Gastroesophageal sphincter (tissue), 4 donors: ENCODE data around the gene TSACC. TPM values are rescaled to one million over a fixed set of nuclear protein-coding genes. Genes with fewer than 3 reads are reported as not detected.
"Not testable (repeated sequence)": the region's sequence is repeated elsewhere in the genome, so short reads cannot be mapped to it uniquely, and the experiment has no call there.

ENCODE experiments used
- ATAC-seq: fragments of 150-250 bp; one replicate; pipeline ENCODE4 v1.9.1; 2016; ENCODE audit warnings: mild to moderate bottlenecking, moderate library complexity
- H3K27ac ChIP-seq, 4 donors: fragments of 200-600 bp; sonication (generic) in 3 of 4; 1 replicate in 3 of 4; 2 replicates in 1 of 4; pipeline ENCODE4 v1.5.1; 2016 to 2019
- H3K27me3 ChIP-seq: fragments of 200-600 bp; sonication (generic); one replicate; pipeline ENCODE4 v1.5.1; 2019
- H3K36me3 ChIP-seq, 2 donors: fragments of 200-600 bp; sonication (generic); one replicate each; pipeline ENCODE4 v1.5.1; 2019; ENCODE audit warnings: control low read depth in 1 of 2
- H3K4me1 ChIP-seq, 3 donors: fragments of 200-600 bp; sonication (generic); 1 replicate in 2 of 3; 2 replicates in 1 of 3; pipeline ENCODE4 v1.5.1; 2016 to 2019; ENCODE audit warnings: control low read depth in 2 of 3
- H3K4me3 ChIP-seq, 2 donors: fragments of 200-600 bp; sonication (generic); one replicate each; pipeline ENCODE4 v1.5.1; 2019; ENCODE audit warnings: mild to moderate bottlenecking in 1 of 2, moderate library complexity in 1 of 2
- H3K9me3 ChIP-seq, 3 donors: fragments of 200-600 bp; sonication (generic); one replicate each; pipeline ENCODE4 v1.5.1; 2017 to 2019; ENCODE audit warnings: control low read depth in 2 of 3
- EP300 ChIP-seq: sonication (generic); formaldehyde crosslinking; IDR thresholded peaks from one replicate; pipeline ENCODE4 v1.6.1; 2017; ENCODE audit warnings: antibody characterized with exemption, mild to moderate bottlenecking
- POLR2A ChIP-seq, 2 donors: fragments of 450-650 bp; IDR thresholded peaks; one replicate each; pipeline ENCODE4 v1.6.1; 2017; ENCODE audit warnings: antibody characterized with exemption in 2 of 2, mild to moderate bottlenecking in 2 of 2, moderate library complexity in 1 of 2
- POLR2AphosphoS5 ChIP-seq: sonication (generic); formaldehyde crosslinking; IDR thresholded peaks from one replicate; pipeline ENCODE4 v1.6.1; 2017; ENCODE audit warnings: antibody characterized with exemption
- WGBS, 2 donors: methylation state at CpG; one replicate each; pipeline ENCODE4 v1.1.5; 2018; ENCODE audit warnings: low coverage in 1 of 2; 5-methylcytosine and 5-hydroxymethylcytosine counted together
- total RNA-seq, 4 donors: library from RNA; depleted of rRNA; stranded (reverse); fragments of >200 nt; gene quantifications; one replicate each; pipeline ENCODE4 v1.1.0, GENCODE V29; 2016
- TF ChIP-seq, protein P1 (sequence below), 4 experiments: fragments of 200-600 bp in 2 of 4; fragments of 450-650 bp in 2 of 4; sonication (generic) in 1 of 4; IDR thresholded peaks; one replicate each; pipeline ENCODE4 v1.5.1; 2017 to 2019; ENCODE audit warnings: antibody characterized with exemption in 4 of 4, mild to moderate bottlenecking in 2 of 4, moderate library complexity in 2 of 4

Gene TSACC
- total RNA-seq, 4 donors from 2014 or later = not detected

- TF ChIP-seq, protein P1, sequence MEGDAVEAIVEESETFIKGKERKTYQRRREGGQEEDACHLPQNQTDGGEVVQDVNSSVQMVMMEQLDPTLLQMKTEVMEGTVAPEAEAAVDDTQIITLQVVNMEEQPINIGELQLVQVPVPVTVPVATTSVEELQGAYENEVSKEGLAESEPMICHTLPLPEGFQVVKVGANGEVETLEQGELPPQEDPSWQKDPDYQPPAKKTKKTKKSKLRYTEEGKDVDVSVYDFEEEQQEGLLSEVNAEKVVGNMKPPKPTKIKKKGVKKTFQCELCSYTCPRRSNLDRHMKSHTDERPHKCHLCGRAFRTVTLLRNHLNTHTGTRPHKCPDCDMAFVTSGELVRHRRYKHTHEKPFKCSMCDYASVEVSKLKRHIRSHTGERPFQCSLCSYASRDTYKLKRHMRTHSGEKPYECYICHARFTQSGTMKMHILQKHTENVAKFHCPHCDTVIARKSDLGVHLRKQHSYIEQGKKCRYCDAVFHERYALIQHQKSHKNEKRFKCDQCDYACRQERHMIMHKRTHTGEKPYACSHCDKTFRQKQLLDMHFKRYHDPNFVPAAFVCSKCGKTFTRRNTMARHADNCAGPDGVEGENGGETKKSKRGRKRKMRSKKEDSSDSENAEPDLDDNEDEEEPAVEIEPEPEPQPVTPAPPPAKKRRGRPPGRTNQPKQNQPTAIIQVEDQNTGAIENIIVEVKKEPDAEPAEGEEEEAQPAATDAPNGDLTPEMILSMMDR (IDR thresholded peaks at IDR 0.05) = no peak
- TF ChIP-seq POLR2AphosphoS5 (no peak), POLR2A (IDR thresholded peaks at IDR 0.05) (no peak), EP300 (no peak)
- Histone ChIP-seq H3K27ac (no peak overlapping the region), H3K27me3 (peaks cover 9% of the 10 kb centered on the region), H3K4me3 (no peak overlapping the region), H3K36me3 (no peaks in the 10 kb centered on the region), H3K4me1 (no peaks in the 10 kb centered on the region), H3K9me3 (no peaks in the 10 kb centered on the region)
- 66% methylated on average over 3 of the region's 3 CpGs; no CpG with 5 or more reads in 1 of the 2 donors for WGBS, 2 donors
- ATAC-seq = no peak
Measured at GRCh38 chr1:156344409-156344808, 6.1 kb downstream of the TSACC start.

GRCh38 chr1:156346035-156346434 lies 7.7 kb downstream of the TSACC start:
- H3K27me3 ChIP-seq, H3K27ac ChIP-seq, H3K9me3 ChIP-seq, ATAC-seq, H3K4me1 ChIP-seq, H3K36me3 ChIP-seq, H3K4me3 ChIP-seq: not testable (repeated sequence)
- 83% methylated on average over 2 of the region's 2 CpGs; no CpG with 5 or more reads in 1 of the 2 donors for WGBS, 2 donors

DNA sequence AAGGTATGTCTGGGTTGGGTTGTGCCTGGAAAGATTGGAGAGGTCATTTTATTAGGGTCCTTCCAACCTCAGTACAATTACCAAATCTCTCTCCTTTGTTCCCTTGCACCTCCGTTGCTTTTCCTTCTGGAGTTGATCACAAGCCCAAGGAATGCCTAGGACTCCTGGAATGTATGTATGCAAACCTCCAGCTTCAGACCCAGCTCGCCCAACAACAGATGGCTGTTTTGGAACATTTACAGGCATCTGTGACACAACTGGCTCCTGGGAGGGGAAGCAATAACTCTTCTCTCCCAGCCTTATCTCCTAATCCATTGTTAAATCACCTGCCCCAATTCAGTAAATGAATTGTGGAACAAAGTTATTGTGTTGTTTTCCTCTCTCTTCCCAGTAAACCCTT lies 8.3 kb downstream of the TSACC start:
- peaks cover 9% of the 10 kb centered on the region for H3K27me3 ChIP-seq
- no peaks in the 10 kb centered on the region for H3K36me3 ChIP-seq
- no peak for ATAC-seq
- H3K4me1 ChIP-seq = no peaks in the 10 kb centered on the region
- H3K9me3 ChIP-seq = no peaks in the 10 kb centered on the region
- H3K27ac ChIP-seq = no peak overlapping the region
- H3K4me3 ChIP-seq = no peak overlapping the region
- no peak for TF ChIP-seq POLR2A (IDR thresholded peaks at IDR 0.05)
- TF ChIP-seq POLR2AphosphoS5 = no peak
- TF ChIP-seq EP300 = no peak
- TF ChIP-seq, protein P1 (IDR thresholded peaks at IDR 0.05) = no peak
- WGBS, 2 donors = 48 to 63% methylated on average over 1 to 2 of the region's 2 CpGs

- no peak overlapping the region for H3K4me3 ChIP-seq
- peaks cover 9% of the 10 kb centered on the region for H3K27me3 ChIP-seq
- no peak overlapping the region for H3K27ac ChIP-seq
- H3K4me1 ChIP-seq = no peaks in the 10 kb centered on the region
- H3K9me3 ChIP-seq = no peaks in the 10 kb centered on the region
- TF ChIP-seq EP300 = no peak
- TF ChIP-seq POLR2A (IDR thresholded peaks at IDR 0.05) = no peak
- TF ChIP-seq POLR2AphosphoS5 = no peak
- TF ChIP-seq, protein P1 (IDR thresholded peaks at IDR 0.05) = no peak
- WGBS, 2 donors = 62 to 85% methylated on average over 4 of the region's 4 CpGs
- no peaks in the 10 kb centered on the region for H3K36me3 ChIP-seq
- ATAC-seq = no peak
Measured at GRCh38 chr1:156347331-156347730, 9.0 kb downstream of the TSACC start.

DNA sequence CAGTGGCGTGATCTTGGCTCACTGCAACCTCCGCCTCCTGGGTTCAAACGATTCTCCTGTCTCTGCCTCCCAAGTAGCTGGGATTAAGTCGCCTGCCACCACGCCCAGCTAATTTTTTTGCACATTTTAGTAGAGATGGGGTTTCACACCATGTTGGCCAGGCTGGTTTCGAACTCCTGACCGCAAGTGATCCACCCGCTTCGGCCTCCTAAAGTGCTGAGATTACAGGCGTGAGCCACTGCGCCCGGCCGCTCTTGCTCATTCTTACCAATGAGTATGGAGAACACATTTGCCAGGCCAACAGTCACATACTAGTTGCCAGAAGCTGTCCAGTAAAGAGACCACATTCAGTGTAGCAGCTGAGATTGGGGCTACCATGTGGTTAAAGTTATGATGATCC lies 14.2 kb downstream of the TSACC start:
- not testable (repeated sequence) for H3K36me3 ChIP-seq, ATAC-seq, H3K4me1 ChIP-seq, H3K9me3 ChIP-seq, H3K27ac ChIP-seq, H3K4me3 ChIP-seq
- WGBS, 2 donors = 89 to 96% methylated on average over 8 to 13 of the region's 13 CpGs
- H3K27me3 ChIP-seq = peaks cover 27% of the 10 kb centered on the region

- no peaks in the 10 kb centered on the region for H3K36me3 ChIP-seq
- H3K9me3 ChIP-seq = no peaks in the 10 kb centered on the region
- no peak overlapping the region for H3K27ac ChIP-seq
- peaks cover 0 to 4% (median 0%) of the 10 kb centered on the region in 3 donors for H3K4me1 ChIP-seq
- no peak overlapping the region for H3K4me3 ChIP-seq
- 33 to 54% methylated on average over 4 to 6 of the region's 6 CpGs for WGBS, 2 donors
- ATAC-seq = no peak
- peaks cover 57% of the 10 kb centered on the region for H3K27me3 ChIP-seq
- TF ChIP-seq POLR2A (IDR thresholded peaks at IDR 0.05) (no peak), EP300 (no peak), POLR2AphosphoS5 (no peak)
- TF ChIP-seq, protein P1 (IDR thresholded peaks at IDR 0.05) = no peak
Measured at GRCh38 chr1:156356262-156356874, 18.0 kb downstream of the TSACC start.
